Fibroblast of lung (primary cell): ENCODE data around the gene CROCC2. TPM values are rescaled to one million over a fixed set of nuclear protein-coding genes. Genes with fewer than 3 reads are reported as not detected.

Experiments
- DNase-seq, 2 donors: peaks; one replicate each; pipeline versions ENCODE4 v3.0.0 to v3.0.0-alpha.2; 2010; ENCODE audit warnings: low read depth in 2 of 2
- H2AFZ ChIP-seq: 2 replicates; pipeline ENCODE4 v1.5.1; 2012; ENCODE audit warnings: low read length, control low read depth, inconsistent platforms
- H3K27ac ChIP-seq: 2 replicates; pipeline ENCODE4 v1.5.1; 2011; ENCODE audit warnings: low read length, control low read depth; ENCODE audit not compliant: insufficient read depth
- H3K27me3 ChIP-seq: 2 replicates; pipeline ENCODE4 v1.5.1; 2011; ENCODE audit warnings: mild to moderate bottlenecking, low read length; ENCODE audit not compliant: control insufficient read depth, insufficient read depth
- H3K36me3 ChIP-seq: 2 replicates; pipeline ENCODE4 v1.5.1; 2011; ENCODE audit warnings: low read length; ENCODE audit not compliant: control insufficient read depth, insufficient read depth
- H3K4me1 ChIP-seq: 2 replicates; pipeline ENCODE4 v1.5.1; 2011; ENCODE audit warnings: low read length; ENCODE audit not compliant: control insufficient read depth, insufficient read depth; ENCODE audit errors: extremely low read depth
- H3K4me2 ChIP-seq: 2 replicates; pipeline ENCODE4 v1.5.1; 2011; ENCODE audit warnings: low read length, control low read depth; ENCODE audit not compliant: insufficient read depth; ENCODE audit errors: extremely low read depth
- H3K4me3 ChIP-seq, 4 experiments: fragments of 200-600 bp in 1 of 4; sonication (generic) in 1 of 4; replicated peaks in 1 of 4; 2 replicates each; pipeline ENCODE4 v1.5.1; 2011 to 2016; ENCODE audit warnings: low read length in 4 of 4, low read depth in 3 of 4, mild to moderate bottlenecking in 3 of 4, control low read depth in 2 of 4, inconsistent platforms in 1 of 4, mixed read lengths in 1 of 4; ENCODE audit not compliant: insufficient read depth in 1 of 4; ENCODE audit errors: control extremely low read depth in 1 of 4
- H3K79me2 ChIP-seq: 2 replicates; pipeline ENCODE4 v1.5.1; 2012; ENCODE audit warnings: mild to moderate bottlenecking, low read length, inconsistent platforms; ENCODE audit not compliant: control insufficient read depth, insufficient read depth
- H3K9ac ChIP-seq: 2 replicates; pipeline ENCODE4 v1.5.1; 2011; ENCODE audit warnings: mild to moderate bottlenecking, low read length, control low read depth; ENCODE audit not compliant: insufficient read depth
- H3K9me3 ChIP-seq: 2 replicates; pipeline ENCODE4 v1.5.1; 2012; ENCODE audit warnings: low read depth, low read length; ENCODE audit not compliant: control insufficient read depth, insufficient read depth
- H4K20me1 ChIP-seq: 2 replicates; pipeline ENCODE4 v1.5.1; 2011; ENCODE audit warnings: low read length; ENCODE audit not compliant: control insufficient read depth, insufficient read depth; ENCODE audit errors: extremely low read depth
- CTCF ChIP-seq, 2 donors: IDR thresholded peaks in 1 of 2; conservative IDR thresholded peaks in 1 of 2; 1 replicate in 1 of 2; 2 replicates in 1 of 2; pipeline ENCODE4 v1.5.1; 2011 to 2012; ENCODE audit warnings: low read length in 2 of 2, control low read depth in 1 of 2, inconsistent platforms in 1 of 2, low read depth in 1 of 2, mild to moderate bottlenecking in 1 of 2
- EZH2 ChIP-seq: IDR thresholded peaks from 2 replicates; pipeline ENCODE4 v1.5.1; 2012; ENCODE audit warnings: low read length, control low read depth, mild to moderate bottlenecking; ENCODE audit errors: missing control alignments
- polyA plus RNA-seq, 2 donors: library from polyadenylated mRNA; depleted of rRNA in 1 of 2; stranded (reverse) in 1 of 2; unstranded in 1 of 2; fragments of >200 nt; gene quantifications; 2 replicates each; pipeline ENCODE4 v1.2.1, GENCODE V29; 2011 to 2012; ENCODE audit warnings: missing spikeins in 1 of 2
- total RNA-seq: library from RNA; depleted of rRNA; stranded (reverse); fragments of >200 nt; gene quantifications from 2 replicates; pipeline ENCODE4 v1.2.1, GENCODE V29; 2014

Gene CROCC2
- total and polyA plus RNA-seq, 2 donors (not counting 1 experiment from before 2014, with no cell fraction given) = 0.12 to 0.33 TPM

- Histone ChIP-seq H3K9ac (no peak overlapping the region), H3K4me3 (no peak overlapping the region), H3K4me2 (no peak overlapping the region), H3K27me3 (no peaks in the 10 kb centered on the region), H3K27ac (no peak overlapping the region), H3K9me3 (no peaks in the 10 kb centered on the region), H3K4me1 (no peaks in the 10 kb centered on the region), H3K36me3 (peaks cover 8% of the 10 kb centered on the region), H3K79me2 (no peaks in the 10 kb centered on the region), H2AFZ (no peak overlapping the region), H4K20me1 (no peaks in the 10 kb centered on the region)
- TF ChIP-seq CTCF (conservative IDR thresholded peaks at IDR 0.05 in 1 of 2, IDR thresholded peaks at IDR 0.05 in 1 of 2; ENCODE audit: low read depth in 1 of 2, low read length in 2 of 2) = no peak
- TF ChIP-seq EZH2 = no peak
- no peak for DNase-seq
Observed at GRCh38 chr2:241034490-241035141, 128.5 kb downstream of the CROCC2 start.

- no peak overlapping the region for H3K4me2 ChIP-seq
- no peak overlapping the region for H3K27ac ChIP-seq
Observed at GRCh38 chr2:241035142-241035817, 129.1 kb downstream of the CROCC2 start.

More at GRCh38 chr2:241035142-241035817, 129.1 kb downstream of the CROCC2 start:
- Histone ChIP-seq H3K9me3 (no peaks in the 10 kb centered on the region), H3K4me3 (no peak overlapping the region), H3K4me1 (no peaks in the 10 kb centered on the region), H4K20me1 (no peaks in the 10 kb centered on the region), H3K27me3 (no peaks in the 10 kb centered on the region), H3K36me3 (peaks cover 13% of the 10 kb centered on the region), H3K9ac (no peak overlapping the region), H2AFZ (no peak overlapping the region), H3K79me2 (no peaks in the 10 kb centered on the region)
- DNase-seq = no peak
- TF ChIP-seq CTCF (conservative IDR thresholded peaks at IDR 0.05 in 1 of 2, IDR thresholded peaks at IDR 0.05 in 1 of 2; ENCODE audit: low read depth in 1 of 2, low read length in 2 of 2) = no peak
- no peak for TF ChIP-seq EZH2
